Lower leg skin (tissue), 4 donors: ENCODE measurements around the gene GNPAT. TPM values are rescaled to one million over a fixed set of nuclear protein-coding genes. Genes with fewer than 3 reads are reported as not detected.

ENCODE experiments used
- DNase-seq, 2 donors: peaks; one replicate each; pipeline ENCODE4 v3.0.0-alpha.2; 2019; ENCODE audit warnings: low spot score in 2 of 2
- H3K4me3 ChIP-seq: fragments of 200-600 bp; sonication (generic); 2 replicates; pipeline ENCODE4 v1.5.1; 2017; ENCODE audit warnings: mild to moderate bottlenecking, low read depth; ENCODE audit not compliant: poor library complexity, severe bottlenecking
- CTCF ChIP-seq, 3 donors: fragments of 450-650 bp; IDR thresholded peaks; one replicate each; pipeline ENCODE4 v1.5.1; 2016; ENCODE audit warnings: antibody characterized with exemption in 3 of 3, mild to moderate bottlenecking in 3 of 3, moderate library complexity in 2 of 3
- POLR2A ChIP-seq, 2 donors: fragments of 450-650 bp; IDR thresholded peaks; one replicate each; pipeline ENCODE4 v1.6.1; 2016 to 2017; ENCODE audit warnings: antibody characterized with exemption in 2 of 2, mild to moderate bottlenecking in 1 of 2, moderate library complexity in 1 of 2
- WGBS, 2 donors: methylation state at CpG; one replicate each; pipeline ENCODE4 v1.1.5; 2018; 5-methylcytosine and 5-hydroxymethylcytosine counted together
- intact Hi-C: fragments of 100-400 bp; cut with DNase I; formaldehyde crosslinking; loops from one replicate; pipeline ENCODE4 v1.15.0; 2023; ENCODE audit warnings: low total_unique reads
- total RNA-seq, 4 donors: library from RNA; depleted of rRNA; stranded (reverse); fragments of >200 nt; gene quantifications; one replicate each; pipeline ENCODE4 v1.1.0, GENCODE V29; 2016

The GNPAT gene
- total RNA-seq, 4 donors from 2014 or later: 24.3 to 45.7 (median 39.9) TPM

GRCh38 chr1:231226156-231226555 lies 14.9 kb upstream of the GNPAT start:
- intact Hi-C loops: no loop called here
- no peak for DNase-seq
- 88 to 92% methylated on average over 7 of the region's 7 CpGs for WGBS, 2 donors

GRCh38 chr1:231231511-231231910 lies 9.5 kb upstream of the GNPAT start:
- DNase-seq: no peak
- WGBS, 2 donors: 94 to 95% methylated on average over 10 of the region's 10 CpGs
- intact Hi-C loops: loop anchor here (10.0 kb wide), 1 partner anchor 1997 kb away; no protein-coding TSS in a partner anchor
- TF ChIP-seq CTCF (IDR thresholded peaks at IDR 0.05) (no peak), POLR2A (IDR thresholded peaks at IDR 0.05) (no peak)
- no peak overlapping the region for H3K4me3 ChIP-seq

More at GRCh38 chr1:231226156-231226555, 14.9 kb upstream of the GNPAT start:
- no peak for TF ChIP-seq POLR2A (IDR thresholded peaks at IDR 0.05)
- TF ChIP-seq CTCF (IDR thresholded peaks at IDR 0.05): no peak
- H3K4me3 ChIP-seq: no peak overlapping the region

GRCh38 chr1:231232870-231233734 lies 7.9 kb upstream of the GNPAT start:
- TF ChIP-seq CTCF (IDR thresholded peaks at IDR 0.05): no peak
- TF ChIP-seq POLR2A (IDR thresholded peaks at IDR 0.05): no peak
- 94% methylated on average over 14 of the region's 14 CpGs for WGBS, 2 donors
- no peak for DNase-seq
- intact Hi-C loops: loop anchor here (10.0 kb wide), 1 partner anchor 1998 kb away; no protein-coding TSS in a partner anchor
- H3K4me3 ChIP-seq: no peak overlapping the region

GRCh38 chr1:231233735-231234417 lies 7.1 kb upstream of the GNPAT start:
- TF ChIP-seq POLR2A (IDR thresholded peaks at IDR 0.05): no peak
- TF ChIP-seq CTCF (IDR thresholded peaks at IDR 0.05): no peak
- 74 to 86% methylated on average over 8 of the region's 8 CpGs for WGBS, 2 donors
- no peak for DNase-seq
- intact Hi-C loops: loop anchor here (10.0 kb wide), 1 partner anchor 1999 kb away; no protein-coding TSS in a partner anchor
- H3K4me3 ChIP-seq: no peak overlapping the region

- WGBS, 2 donors: 89 to 92% methylated on average over 3 of the region's 3 CpGs
These were observed 6.5 kb upstream of the GNPAT start for GRCh38 chr1:231234506-231234905.

More at GRCh38 chr1:231234506-231234905, 6.5 kb upstream of the GNPAT start:
- DNase-seq: no peak
- intact Hi-C loops: loop anchor here (10.0 kb wide), 1 partner anchor 2000 kb away; no protein-coding TSS in a partner anchor
- TF ChIP-seq CTCF (IDR thresholded peaks at IDR 0.05): no peak
- TF ChIP-seq POLR2A (IDR thresholded peaks at IDR 0.05): no peak
- H3K4me3 ChIP-seq: no peak overlapping the region
